GM21367 (cell line): ENCODE data around the gene FOXD4.
"Not testable (repeated sequence)": the region's sequence is repeated elsewhere in the genome, so short reads cannot be mapped to it uniquely, and the experiment has no call there.

Source experiments
- ATAC-seq: cut with Tn5 transposase; IDR thresholded peaks from one replicate; pipeline ENCODE4 v1.9.1; 2021; ENCODE audit not compliant: unreplicated experiment

FOXD4 gene

GRCh38 chr9:117995-118467 is at the start of gene FOXD4:
Gene FOXD4 (minus strand): TSS chr9:118417. CDS start chr9:118119, 298 bp downstream.
- ATAC-seq, result not testable (repeated sequence)

DNA sequence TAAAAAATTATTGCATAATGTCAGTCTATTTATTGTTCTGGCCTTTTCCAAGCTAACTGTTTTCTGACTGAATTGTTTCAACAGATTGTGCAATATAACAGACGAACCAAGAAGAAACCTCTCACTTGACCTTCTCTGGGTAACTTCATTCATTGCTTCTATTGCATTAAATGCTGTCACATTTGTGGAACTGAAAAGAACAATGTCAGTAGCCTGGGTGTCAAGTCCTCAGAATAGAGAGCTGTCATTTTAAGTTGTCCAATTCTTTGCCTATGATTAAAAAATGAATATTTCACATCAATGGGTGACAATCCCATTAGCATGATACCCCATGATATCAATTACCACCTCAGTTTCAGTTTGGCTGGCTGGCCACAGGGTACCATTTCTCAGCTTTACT is 41.7 kb upstream of the FOXD4 start:
- ATAC-seq, result not testable (repeated sequence)

GRCh38 chr9:151173-151572 is 33.0 kb upstream of the FOXD4 start:
- not testable (repeated sequence) for ATAC-seq

DNA sequence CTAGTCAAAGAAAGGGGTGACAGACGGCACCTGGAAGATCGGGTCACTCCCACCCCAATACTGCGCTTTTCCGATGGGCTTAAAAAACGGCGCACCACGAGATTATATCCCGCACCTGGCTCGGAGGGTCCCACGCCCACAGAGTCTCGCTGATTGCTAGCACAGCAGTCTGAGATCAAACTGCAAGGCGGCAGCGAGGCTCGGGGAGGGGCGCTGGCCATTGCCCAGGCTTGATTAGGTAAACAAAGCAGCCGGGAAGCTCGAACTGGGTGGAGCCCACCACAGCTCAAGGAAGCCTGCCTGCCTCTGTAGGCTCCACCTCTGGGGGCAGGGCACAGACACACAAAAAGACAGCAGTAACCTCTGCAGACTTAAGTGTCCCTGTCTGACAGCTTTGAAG is 21.7 kb upstream of the FOXD4 start:
- not testable (repeated sequence) for ATAC-seq

DNA sequence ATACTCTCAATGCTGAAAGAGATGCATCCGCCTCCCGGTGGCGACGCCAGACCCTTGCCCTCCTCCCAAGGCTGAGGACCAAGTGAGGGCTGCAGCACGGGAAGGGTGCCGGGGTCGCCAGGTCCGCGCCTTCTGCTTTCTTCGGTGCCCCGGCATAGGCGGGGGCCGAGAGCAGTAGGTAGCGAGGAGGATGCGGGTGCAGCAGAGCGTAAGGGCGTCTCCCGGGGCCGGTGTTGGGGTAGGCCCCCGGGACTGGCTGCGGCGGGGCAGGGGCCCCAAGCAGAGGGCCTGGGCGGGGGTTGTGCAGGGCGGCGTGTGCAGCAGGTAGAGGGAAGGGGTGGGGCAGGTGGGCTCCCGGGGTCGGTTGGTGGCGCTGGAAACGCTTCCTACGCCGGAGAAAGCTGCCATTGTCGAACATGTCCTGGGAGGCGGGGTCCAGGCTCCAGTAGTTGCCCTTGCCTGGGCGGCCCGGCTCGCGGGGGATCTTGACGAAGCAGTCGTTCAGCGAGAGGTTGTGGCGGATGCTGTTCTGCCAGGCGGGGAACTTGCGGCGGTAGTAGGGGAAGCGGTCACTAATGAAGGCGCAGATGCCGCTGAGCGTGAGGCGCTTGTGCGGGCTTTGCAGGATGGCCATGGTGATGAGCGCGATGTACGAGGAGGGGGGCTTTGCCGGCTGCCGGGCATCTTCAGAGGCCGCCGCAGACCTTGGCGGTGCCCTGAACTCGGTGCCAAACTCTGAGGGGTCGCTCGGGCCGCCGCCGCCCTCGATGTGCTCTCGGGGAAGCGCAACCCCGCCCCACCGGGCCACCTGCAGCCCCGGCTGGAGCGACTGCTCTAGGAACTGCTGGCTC is 848 bp downstream of the FOXD4 start:
- ATAC-seq, result not testable (repeated sequence)

DNA sequence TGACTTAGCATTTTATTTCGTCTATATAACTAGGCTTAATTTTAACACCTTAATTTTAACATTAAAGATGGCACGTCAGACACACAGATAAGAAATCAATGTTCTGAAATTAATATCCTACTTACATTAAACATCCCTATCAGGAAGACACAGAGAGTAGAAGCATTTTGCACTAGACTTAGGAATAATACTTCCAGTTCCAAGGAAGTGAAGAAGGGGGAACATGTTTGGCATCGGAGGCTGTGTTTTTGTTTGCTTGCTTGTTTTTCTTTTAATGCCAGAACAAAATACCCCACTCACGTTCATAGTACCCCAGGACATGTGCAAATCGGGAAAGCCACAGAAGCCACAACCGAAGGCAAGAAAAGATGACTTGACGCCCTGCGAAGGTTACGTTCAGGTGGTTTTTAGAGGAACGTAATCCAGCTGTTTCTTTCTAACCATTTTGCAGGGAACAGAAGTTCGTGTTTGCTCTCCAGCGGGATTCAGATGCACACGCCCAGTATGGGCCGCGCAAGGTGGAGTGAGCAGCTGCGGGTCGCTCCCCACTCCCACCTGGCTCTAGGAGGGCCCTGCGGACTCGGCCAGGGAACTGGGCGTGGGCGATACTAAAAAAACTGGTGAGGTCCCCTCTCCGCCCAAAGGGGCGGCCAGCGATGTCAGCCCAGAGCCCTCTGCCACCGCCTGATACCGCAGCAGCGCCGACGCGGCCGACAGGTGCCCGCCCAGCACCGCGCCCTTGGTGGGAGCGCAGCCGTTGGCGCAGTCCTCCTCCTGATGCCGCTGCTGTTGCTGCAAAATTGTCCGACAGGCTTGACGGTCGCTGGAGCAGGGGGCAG is 1.8 kb downstream of the FOXD4 start:
- ATAC-seq, result not testable (repeated sequence)

- not testable (repeated sequence) for ATAC-seq
These were observed 3.1 kb downstream of the FOXD4 start for GRCh38 chr9:115118-115451.

GRCh38 chr9:114267-115117 is 3.7 kb downstream of the FOXD4 start:
- not testable (repeated sequence) for ATAC-seq

GRCh38 chr9:113468-114266 is 4.5 kb downstream of the FOXD4 start:
- not testable (repeated sequence) for ATAC-seq

GRCh38 chr9:112589-113467 is 5.4 kb downstream of the FOXD4 start:
- not testable (repeated sequence) for ATAC-seq

DNA sequence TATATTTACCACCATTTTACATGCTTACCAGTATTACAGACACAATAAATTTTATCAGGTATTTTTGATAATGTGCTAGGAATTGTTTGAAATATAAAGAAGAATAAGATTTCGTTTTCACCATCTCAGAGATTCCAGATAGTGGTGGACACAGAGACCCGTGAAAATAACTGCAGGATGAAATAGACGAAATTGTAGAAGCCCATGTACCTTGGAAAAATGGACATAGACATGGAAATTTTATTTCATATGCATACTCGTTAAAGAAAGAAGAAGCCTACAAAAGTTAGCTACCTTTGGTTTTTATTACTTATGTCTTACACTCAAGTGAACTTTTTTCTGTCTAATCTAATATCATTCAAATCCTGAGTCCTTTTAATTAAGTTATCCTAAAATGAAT is 7.5 kb downstream of the FOXD4 start:
- not testable (repeated sequence) for ATAC-seq

GRCh38 chr9:109540-109939 is 8.7 kb downstream of the FOXD4 start:
- not testable (repeated sequence) for ATAC-seq

DNA sequence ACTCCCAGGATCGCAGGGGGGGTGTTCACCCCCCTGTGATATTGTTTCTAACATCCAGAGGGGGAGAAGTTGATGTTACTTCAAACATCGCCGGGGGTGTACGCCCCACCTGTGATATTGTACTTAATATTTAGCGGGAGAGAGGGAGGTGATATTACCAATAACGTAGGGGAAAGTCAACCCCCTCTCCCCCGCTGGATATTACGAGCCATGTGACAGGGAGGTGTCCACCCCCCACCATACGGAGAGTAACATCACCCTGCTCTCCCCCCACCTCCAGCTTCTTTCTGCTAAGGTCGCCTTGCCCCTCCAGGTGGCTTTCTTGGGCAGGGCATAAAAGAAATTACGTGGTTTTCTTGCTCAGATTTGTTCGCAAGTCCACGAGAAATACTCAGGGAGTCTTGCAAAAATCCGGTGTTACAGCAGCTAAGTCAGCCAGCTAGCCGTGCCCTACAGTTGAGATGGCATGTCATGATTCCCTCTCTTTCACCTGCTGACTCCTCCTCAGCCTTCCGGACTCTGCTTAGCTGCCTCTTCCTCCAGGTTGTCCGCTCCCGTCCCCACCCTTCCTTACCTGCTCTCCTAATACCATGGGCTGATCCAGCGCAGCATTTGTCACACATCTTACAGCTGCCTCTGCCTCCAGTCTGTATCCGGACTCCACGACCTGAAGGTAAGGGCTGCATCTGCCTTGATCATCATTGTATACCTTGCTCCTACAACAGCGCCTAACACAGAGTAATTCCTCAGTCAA is 9.3 kb downstream of the FOXD4 start:
- not testable (repeated sequence) for ATAC-seq

- not testable (repeated sequence) for ATAC-seq
These were observed 12.2 kb downstream of the FOXD4 start for GRCh38 chr9:105991-106390.

GRCh38 chr9:100430-100829 is 17.8 kb downstream of the FOXD4 start:
- not testable (repeated sequence) for ATAC-seq

- ATAC-seq, result not testable (repeated sequence)
These were observed 18.4 kb downstream of the FOXD4 start for GRCh38 chr9:99867-100266.

- ATAC-seq, result not testable (repeated sequence)
These were observed 19.4 kb downstream of the FOXD4 start for GRCh38 chr9:98775-99174.

DNA sequence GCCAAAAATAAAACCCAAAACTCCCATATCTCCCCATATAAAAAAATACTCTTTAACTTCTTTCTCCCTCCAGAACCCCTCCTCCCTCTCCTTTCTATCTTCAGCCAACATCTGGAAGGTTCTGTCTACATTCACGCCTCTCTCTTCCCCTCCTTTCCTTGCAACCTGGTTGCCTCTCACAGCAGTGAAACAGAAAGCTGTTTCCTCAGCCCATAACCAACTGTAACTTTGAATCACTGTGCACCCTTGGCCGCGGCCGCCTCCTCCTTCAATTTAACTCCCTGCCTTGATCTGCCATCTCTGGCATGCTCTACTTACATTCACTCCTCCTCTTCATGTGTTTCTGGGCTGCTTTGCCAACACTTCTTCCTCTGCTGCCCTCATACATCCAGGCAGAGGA is 23.2 kb downstream of the FOXD4 start:
- ATAC-seq, result not testable (repeated sequence)
